ENCODE results near the gene CCN5. TPM values are rescaled to one million over a fixed set of nuclear protein-coding genes. Genes with fewer than 3 reads are reported as not detected.

The CCN5 gene
- total and polyA plus RNA-seq, 5 donors: 85.2 to 292 (median 99.6) TPM

- 53% methylated on average over 10 of the region's 10 CpGs for WGBS
- DNase-seq (peak in 1 of 3 donors; percentile 70), ATAC-seq (peak; percentile 45 to 71)
- no peaks in the 10 kb centered on the region for H3K9me3 ChIP-seq (ENCODE audit: control insufficient read depth, low read length)
- no peak overlapping the region for H3K4me3 ChIP-seq (ENCODE audit: low read length)
- no peak overlapping the region for H3K27ac ChIP-seq (ENCODE audit: low read length)
- no peaks in the 10 kb centered on the region for H3K4me1 ChIP-seq (ENCODE audit: control insufficient read depth, insufficient read depth, low read length)
- intact Hi-C loops (cut with DNase I): loop anchor here (2.0 to 10.0 kb wide), 4 partner anchors 49 to 299 kb away; no protein-coding TSS in a partner anchor
- H3K27me3 ChIP-seq (ENCODE audit: control insufficient read depth, insufficient read depth): no peaks in the 10 kb centered on the region
Measured at GRCh38 chr20:44683263-44684046, 31.7 kb upstream of the CCN5 start.

DNA sequence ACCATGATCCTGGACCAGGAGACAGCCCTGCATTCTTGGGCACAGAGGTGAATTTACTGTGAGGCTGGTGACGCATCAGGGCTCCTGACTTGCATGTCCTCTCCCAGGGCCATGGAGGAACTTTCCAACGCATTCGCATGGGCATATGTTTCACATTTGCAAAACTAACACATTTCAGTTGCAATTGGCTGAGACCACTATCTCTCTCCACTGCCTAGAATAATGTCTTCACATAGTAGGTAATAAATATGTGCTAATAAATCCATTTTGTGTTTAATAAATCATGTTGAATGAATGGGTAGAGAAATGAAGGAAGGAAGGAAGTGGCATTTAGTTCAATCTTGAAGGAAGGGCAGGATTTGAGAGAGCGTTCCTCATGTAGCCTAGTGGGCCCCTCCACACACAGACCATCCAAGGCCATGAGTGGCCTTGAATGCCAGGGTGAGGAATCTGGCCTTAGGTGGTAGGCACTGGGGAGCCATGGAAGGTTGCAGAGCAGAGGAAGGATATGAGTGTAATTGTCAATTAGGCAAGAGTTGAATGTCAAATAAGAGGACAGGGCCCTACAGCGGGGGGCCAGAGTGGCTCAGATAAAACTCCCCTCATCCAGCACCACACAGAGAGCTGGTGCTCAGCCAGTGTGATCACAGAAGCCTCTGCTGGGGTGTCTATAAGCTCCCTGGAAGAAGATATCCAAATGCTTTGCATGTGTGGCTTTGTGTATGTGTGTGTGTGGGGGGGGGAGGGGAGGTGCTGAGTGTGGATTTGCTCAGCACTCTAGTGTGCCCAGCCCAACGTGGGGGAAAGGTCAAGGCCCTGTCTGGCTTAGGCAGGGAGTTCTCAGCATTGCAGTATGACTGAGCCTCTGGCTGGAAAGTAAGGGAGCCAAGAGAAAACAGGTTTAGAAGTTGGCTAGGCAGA is 30.9 kb upstream of the CCN5 start:
- peak; percentile 23 to 34 for ATAC-seq
- H3K27ac ChIP-seq (ENCODE audit: low read length): no peak overlapping the region
- H3K9me3 ChIP-seq (ENCODE audit: control insufficient read depth, low read length): no peaks in the 10 kb centered on the region
- no peak overlapping the region for H3K4me3 ChIP-seq (ENCODE audit: low read length)
- 73% methylated on average over 6 of the region's 6 CpGs for WGBS
- no peaks in the 10 kb centered on the region for H3K27me3 ChIP-seq (ENCODE audit: control insufficient read depth, insufficient read depth)
- no peak for DNase-seq
- H3K4me1 ChIP-seq (ENCODE audit: control insufficient read depth, insufficient read depth, low read length): no peaks in the 10 kb centered on the region
- intact Hi-C loops (cut with DNase I): loop anchor here (2.0 to 10.0 kb wide), 4 partner anchors 48 to 300 kb away; no protein-coding TSS in a partner anchor

GRCh38 chr20:44686934-44687333 is 28.2 kb upstream of the CCN5 start:
- DNase-seq (no peak), ATAC-seq (no peak)
- Histone ChIP-seq H3K27me3 (ENCODE audit: control insufficient read depth, insufficient read depth) (no peaks in the 10 kb centered on the region), H3K4me1 (ENCODE audit: control insufficient read depth, insufficient read depth, low read length) (peaks cover 4% of the 10 kb centered on the region), H3K4me3 (ENCODE audit: low read length) (no peak overlapping the region), H3K27ac (ENCODE audit: low read length) (no peak overlapping the region), H3K9me3 (ENCODE audit: control insufficient read depth, low read length) (no peaks in the 10 kb centered on the region)
- intact Hi-C loops (cut with DNase I): loop anchor here in 3 of 4 donors (10.0 kb wide), 2 partner anchors 178 to 302 kb away; no protein-coding TSS in a partner anchor
- 94% methylated on average over 4 of the region's 4 CpGs for WGBS

DNA sequence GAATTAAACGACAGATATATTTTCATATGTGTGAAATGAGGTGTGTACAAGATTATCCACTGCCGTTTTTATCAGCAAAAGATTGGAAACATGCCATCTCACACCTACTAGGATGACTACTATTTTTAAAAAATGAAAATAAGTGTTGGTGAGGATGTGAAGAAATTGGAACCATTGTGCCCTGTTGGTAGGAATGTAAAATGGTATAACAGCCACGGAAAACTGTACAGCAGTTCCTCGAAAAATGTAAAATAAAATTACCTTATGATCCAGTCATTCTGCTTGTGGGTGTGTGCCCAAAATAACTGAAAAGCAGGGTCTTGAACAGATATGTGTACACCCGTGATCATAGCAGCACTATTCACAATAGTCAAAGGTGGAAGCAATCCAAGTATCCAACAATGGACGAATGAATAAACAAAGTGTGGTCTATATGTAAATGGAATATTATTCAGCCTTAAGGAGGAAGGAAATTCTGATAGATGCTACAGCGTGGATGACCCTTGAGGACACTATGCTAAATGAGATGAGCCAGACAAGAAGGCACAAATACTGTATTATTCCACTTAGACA is 27.0 kb upstream of the CCN5 start:
- WGBS: 36% methylated on average over 7 of the region's 7 CpGs
- intact Hi-C loops (cut with DNase I): loop anchor here in 3 of 4 donors (10.0 kb wide), 2 partner anchors 177 to 303 kb away; no protein-coding TSS in a partner anchor
- no peaks in the 10 kb centered on the region for H3K27me3 ChIP-seq (ENCODE audit: control insufficient read depth, insufficient read depth)
- no peaks in the 10 kb centered on the region for H3K9me3 ChIP-seq (ENCODE audit: control insufficient read depth, low read length)
- DNase-seq: no peak
- no peak overlapping the region for H3K27ac ChIP-seq (ENCODE audit: low read length)
- H3K4me1 ChIP-seq (ENCODE audit: control insufficient read depth, insufficient read depth, low read length): peaks cover 6% of the 10 kb centered on the region
- H3K4me3 ChIP-seq (ENCODE audit: low read length): no peak overlapping the region
- ATAC-seq: no peak

DNA sequence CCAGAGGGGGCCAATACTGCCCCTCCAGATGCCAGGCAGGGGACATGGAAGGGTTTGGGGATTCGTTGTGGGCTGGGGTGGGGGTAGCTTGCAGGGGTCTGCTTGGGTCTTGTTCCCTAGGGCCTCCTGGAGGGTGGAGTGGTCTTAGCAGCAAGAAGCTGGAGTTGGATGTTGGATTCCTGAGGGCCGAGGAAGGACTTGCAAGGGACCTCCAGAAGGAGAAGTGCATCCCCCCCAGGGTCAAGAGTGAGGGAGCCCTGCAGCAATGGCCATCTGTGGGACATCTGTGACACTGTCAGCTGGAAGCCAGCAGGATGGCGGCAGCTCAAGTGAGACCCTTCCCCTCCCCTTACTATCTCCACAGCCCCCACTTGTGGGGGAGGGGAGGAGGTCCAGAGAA is 25.4 kb upstream of the CCN5 start:
- Histone ChIP-seq H3K27me3 (ENCODE audit: control insufficient read depth, insufficient read depth) (no peaks in the 10 kb centered on the region), H3K27ac (ENCODE audit: low read length) (peak overlapping the region; percentile 17), H3K4me1 (ENCODE audit: control insufficient read depth, insufficient read depth, low read length) (peaks cover 6% of the 10 kb centered on the region), H3K4me3 (ENCODE audit: low read length) (no peak overlapping the region), H3K9me3 (ENCODE audit: control insufficient read depth, low read length) (no peaks in the 10 kb centered on the region)
- DNase-seq: no peak
- 63% methylated on average over 3 of the region's 3 CpGs for WGBS
- ATAC-seq: no peak
- intact Hi-C loops (cut with DNase I): loop anchor here in 3 of 4 donors (10.0 kb wide), 2 partner anchors 175 to 305 kb away; no protein-coding TSS in a partner anchor

DNA sequence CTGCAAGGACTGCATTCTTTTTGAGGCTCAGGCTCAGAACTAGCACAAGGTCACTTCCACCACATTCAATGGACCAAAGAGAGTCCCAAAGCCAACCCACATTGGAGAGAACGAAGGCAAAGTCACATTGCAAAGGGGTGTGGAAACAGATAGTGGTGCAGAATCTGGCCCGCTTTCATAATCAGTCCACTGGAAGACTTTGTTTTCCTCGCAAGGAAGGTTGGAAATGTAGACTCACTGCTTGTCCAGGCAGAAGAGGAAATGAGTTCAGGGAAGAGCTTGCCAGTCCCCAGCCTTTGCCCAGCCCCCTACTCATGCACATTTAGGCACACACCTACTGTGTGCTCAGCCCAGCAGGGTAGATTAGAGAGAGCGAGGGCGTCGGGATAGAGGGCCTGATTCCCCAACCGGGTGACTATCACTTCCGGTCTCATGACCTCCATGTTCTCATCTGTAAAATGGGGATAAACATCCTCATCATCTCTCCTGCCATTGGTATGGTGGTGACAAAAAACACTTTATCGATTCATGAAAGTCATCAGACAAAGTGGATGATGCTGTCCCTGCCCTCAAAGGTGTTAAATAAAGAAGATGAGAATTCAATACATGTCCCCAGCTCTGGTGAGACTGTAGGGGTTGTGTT is 24.3 kb upstream of the CCN5 start:
- WGBS: 53% methylated on average over 9 of the region's 9 CpGs
- Histone ChIP-seq H3K4me3 (ENCODE audit: low read length) (no peak overlapping the region), H3K9me3 (ENCODE audit: control insufficient read depth, low read length) (no peaks in the 10 kb centered on the region), H3K27me3 (ENCODE audit: control insufficient read depth, insufficient read depth) (no peaks in the 10 kb centered on the region), H3K27ac (ENCODE audit: low read length) (peak overlapping the region; percentile 87), H3K4me1 (ENCODE audit: control insufficient read depth, insufficient read depth, low read length) (peaks cover 10% of the 10 kb centered on the region)
- DNase-seq (peak in 1 of 3 donors; percentile 74), ATAC-seq (peak; percentile 49 to 67)
- intact Hi-C loops (cut with DNase I): no loop called here

- Histone ChIP-seq H3K4me1 (ENCODE audit: control insufficient read depth, insufficient read depth, low read length) (peaks cover 10% of the 10 kb centered on the region), H3K27me3 (ENCODE audit: control insufficient read depth, insufficient read depth) (no peaks in the 10 kb centered on the region), H3K27ac (ENCODE audit: low read length) (peak overlapping the region; percentile 87), H3K4me3 (ENCODE audit: low read length) (no peak overlapping the region), H3K9me3 (ENCODE audit: control insufficient read depth, low read length) (no peaks in the 10 kb centered on the region)
- intact Hi-C loops (cut with DNase I): no loop called here
- ATAC-seq: peak; percentile 70 to 79
- peak; percentile 79 to 90 (median 90) for DNase-seq
- WGBS: 41% methylated on average over 7 of the region's 7 CpGs
Measured at GRCh38 chr20:44691424-44692423, 23.4 kb upstream of the CCN5 start.

- WGBS: 17% methylated on average over 7 of the region's 7 CpGs
- no peaks in the 10 kb centered on the region for H3K27me3 ChIP-seq (ENCODE audit: control insufficient read depth, insufficient read depth)
- ATAC-seq: peak; percentile 85 to 95
- H3K4me1 ChIP-seq (ENCODE audit: control insufficient read depth, insufficient read depth, low read length): peaks cover 10% of the 10 kb centered on the region
- peak; percentile 90 to 93 (median 91) for DNase-seq
- H3K4me3 ChIP-seq (ENCODE audit: low read length): no peak overlapping the region
- no peaks in the 10 kb centered on the region for H3K9me3 ChIP-seq (ENCODE audit: control insufficient read depth, low read length)
- intact Hi-C loops (cut with DNase I): no loop called here
- peak overlapping the region; percentile 95 for H3K27ac ChIP-seq (ENCODE audit: low read length)
Measured at GRCh38 chr20:44692932-44693480, 22.2 kb upstream of the CCN5 start.

GRCh38 chr20:44693627-44694026 is 21.5 kb upstream of the CCN5 start:
- Histone ChIP-seq H3K4me3 (ENCODE audit: low read length) (no peak overlapping the region), H3K27ac (ENCODE audit: low read length) (peak overlapping the region; percentile 95), H3K4me1 (ENCODE audit: control insufficient read depth, insufficient read depth, low read length) (peaks cover 10% of the 10 kb centered on the region), H3K27me3 (ENCODE audit: control insufficient read depth, insufficient read depth) (no peaks in the 10 kb centered on the region), H3K9me3 (ENCODE audit: control insufficient read depth, low read length) (no peaks in the 10 kb centered on the region)
- no peak for DNase-seq
- intact Hi-C loops (cut with DNase I): no loop called here
- no peak for ATAC-seq
